HG03064 (cell line): ENCODE measurements around the gene ANKMY1.

Experiments used
- ATAC-seq: cut with Tn5 transposase; IDR thresholded peaks from one replicate; pipeline ENCODE4 v1.9.1; 2021; ENCODE audit warnings: low read depth; ENCODE audit not compliant: unreplicated experiment

The ANKMY1 gene

GRCh38 chr2:240463274-240463865, 94.4 kb downstream of the ANKMY1 start:
- ATAC-seq = no peak

GRCh38 chr2:240462707-240463273, 95.0 kb downstream of the ANKMY1 start:
- no peak for ATAC-seq

- ATAC-seq = no peak
Measured at GRCh38 chr2:240462073-240462706, 95.6 kb downstream of the ANKMY1 start.

GRCh38 chr2:240461471-240462072, 96.2 kb downstream of the ANKMY1 start:
- no peak for ATAC-seq

DNA sequence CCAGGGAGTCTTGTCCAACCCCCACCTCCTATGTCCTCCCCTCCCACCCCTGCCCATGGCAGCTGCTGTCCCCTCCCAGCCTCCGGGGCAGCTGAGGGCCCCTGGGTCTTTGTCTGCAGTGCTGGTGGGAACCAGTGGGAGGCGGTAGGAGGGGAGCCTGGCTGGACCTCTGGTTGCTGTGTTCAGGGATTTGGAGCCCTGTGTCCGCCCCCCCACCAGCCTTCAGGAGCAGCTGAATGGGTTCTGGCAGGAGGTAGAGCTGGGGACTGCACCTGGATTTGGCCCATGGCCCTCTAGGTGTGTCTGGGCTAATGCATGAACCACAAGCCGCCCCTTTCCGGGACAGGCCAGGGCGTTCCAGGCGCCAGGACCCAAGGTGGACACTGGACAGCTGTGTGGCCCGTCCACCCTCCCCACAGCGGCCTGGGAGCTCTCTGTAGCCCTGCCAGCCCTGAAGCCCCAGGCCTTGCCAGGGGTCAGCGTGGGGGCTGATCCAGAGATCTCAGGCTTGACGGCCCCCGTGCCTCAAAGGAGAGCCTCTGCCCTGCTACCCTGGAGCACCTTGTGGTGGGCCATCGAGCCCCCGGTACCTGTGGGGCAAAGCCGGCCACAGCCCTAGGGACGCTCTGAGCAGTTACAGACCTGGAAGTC, 96.9 kb downstream of the ANKMY1 start:
- ATAC-seq = no peak

- no peak for ATAC-seq
Measured at GRCh38 chr2:240460253-240460711, 97.5 kb downstream of the ANKMY1 start.

DNA sequence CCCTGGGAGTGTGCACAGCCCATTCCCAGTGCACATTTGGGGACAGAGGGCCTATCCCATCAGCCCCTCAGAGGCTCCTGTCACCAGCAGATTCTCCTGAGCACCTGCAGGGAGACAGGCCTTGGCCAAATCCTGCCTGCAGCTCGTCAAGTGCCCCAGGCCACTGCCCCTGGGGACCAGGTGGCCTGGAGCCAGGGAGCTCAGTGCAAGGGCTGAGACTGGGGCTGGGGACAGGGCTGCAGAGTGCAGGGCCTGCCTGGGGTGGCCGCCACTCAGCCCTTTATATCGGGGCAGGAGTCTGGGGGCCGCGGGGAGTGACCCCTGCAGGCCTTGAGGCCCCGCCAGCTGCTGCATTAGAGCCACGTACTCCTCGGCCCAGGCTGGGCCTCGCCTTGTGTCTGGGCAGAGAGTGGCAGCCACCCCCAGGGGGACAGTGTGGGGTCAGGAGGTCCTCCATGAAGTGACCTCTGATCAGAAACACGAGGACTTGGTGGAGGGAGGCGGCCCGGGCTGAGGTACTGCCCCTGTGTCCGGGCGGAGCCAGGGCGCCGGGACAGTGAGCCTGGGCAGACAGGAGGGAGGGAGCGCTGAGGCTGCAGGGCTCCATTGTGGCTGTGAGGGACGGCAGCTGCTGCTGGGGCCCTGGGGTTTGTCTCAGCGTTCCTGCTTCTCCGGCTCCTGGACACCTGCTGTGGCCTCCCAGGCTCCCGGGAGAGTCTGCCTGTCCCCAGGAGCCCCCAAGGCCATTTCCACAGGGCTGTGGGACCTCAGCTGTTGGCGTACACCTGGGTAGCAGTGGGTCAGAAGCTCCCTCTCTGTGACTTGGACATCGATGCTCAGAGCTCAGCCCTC, 98.2 kb downstream of the ANKMY1 start:
- ATAC-seq = no peak

GRCh38 chr2:240458900-240459391, 98.8 kb downstream of the ANKMY1 start:
- no peak for ATAC-seq

GRCh38 chr2:240458044-240458899, 99.5 kb downstream of the ANKMY1 start:
- no peak for ATAC-seq

- ATAC-seq = no peak
Measured at GRCh38 chr2:240457223-240458043, 100.4 kb downstream of the ANKMY1 start.

- ATAC-seq = no peak
Measured at GRCh38 chr2:240456447-240457222, 101.2 kb downstream of the ANKMY1 start.

GRCh38 chr2:240455647-240456446, 101.9 kb downstream of the ANKMY1 start:
- ATAC-seq = no peak

DNA sequence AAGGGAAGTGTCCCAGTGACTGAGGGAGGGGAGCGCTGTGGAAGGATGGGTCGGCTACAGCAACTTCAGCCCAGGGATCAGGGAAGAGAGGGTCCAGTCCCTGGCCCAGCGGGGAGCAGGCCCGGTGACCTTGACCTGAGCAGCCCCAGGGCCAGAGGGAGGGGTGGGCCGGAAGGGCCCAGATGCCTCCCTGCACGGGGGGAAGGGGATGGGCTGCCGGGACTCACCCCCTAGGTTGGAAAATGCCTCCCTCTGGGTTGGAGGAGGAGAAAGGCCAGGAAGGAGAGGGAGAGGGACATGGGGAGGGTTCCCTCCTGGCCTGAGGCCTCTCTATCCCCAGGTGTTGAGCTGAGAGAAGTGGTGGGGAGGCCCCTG, 102.5 kb downstream of the ANKMY1 start:
- ATAC-seq = no peak

- no peak for ATAC-seq
Measured at GRCh38 chr2:240454106-240454901, 103.5 kb downstream of the ANKMY1 start.

DNA sequence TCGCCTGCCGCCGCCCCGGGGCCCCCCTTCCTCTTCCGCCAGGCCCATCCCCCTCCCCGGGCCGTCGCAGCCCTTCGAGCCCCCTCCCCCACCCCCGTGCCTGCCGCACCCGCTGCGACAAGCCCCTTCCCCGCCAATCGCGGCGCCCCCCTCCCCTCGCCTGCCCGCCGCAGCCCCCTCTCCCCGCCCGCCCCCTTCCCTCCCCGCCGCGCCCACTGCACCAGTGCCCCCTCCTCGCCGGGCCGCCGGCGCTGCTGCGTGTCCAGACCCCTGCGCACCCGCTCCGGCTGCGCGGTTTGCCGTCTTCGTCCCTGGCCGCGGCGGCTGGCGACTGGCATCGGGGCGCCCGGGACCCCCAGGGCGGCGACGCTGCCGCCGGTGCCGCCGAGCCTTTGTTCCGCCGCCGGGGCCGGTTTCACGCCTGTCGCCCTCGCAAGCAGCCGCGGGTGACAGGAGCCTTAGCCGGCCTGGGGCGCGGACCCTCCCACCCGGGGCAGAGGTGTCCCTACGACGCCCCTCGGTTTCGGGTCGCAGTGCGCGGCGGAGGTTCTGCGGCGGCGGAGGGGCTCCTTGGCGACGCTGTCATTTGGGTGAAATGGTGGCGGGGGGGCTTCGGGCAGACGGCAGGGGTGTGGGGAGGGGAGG, 104.2 kb downstream of the ANKMY1 start:
- no peak for ATAC-seq
